OCI-LY1 (cell line): ENCODE data around the gene IMMP2L.

Experiments used
- H2AFZ ChIP-seq: fragments of 200-600 bp; sonication (generic), shearing (Covaris generic); 2 replicates; pipeline ENCODE4 v1.6.0; 2014; ENCODE audit warnings: antibody characterized with exemption, mild to moderate bottlenecking, low read length
- H3F3A ChIP-seq: fragments of 200-600 bp; sonication (generic), shearing (Covaris generic); 2 replicates; pipeline ENCODE4 v1.6.0; 2014; ENCODE audit warnings: mild to moderate bottlenecking, antibody characterized with exemption, low read length, moderate library complexity; ENCODE audit not compliant: insufficient read depth
- H3K27ac ChIP-seq: fragments of 200-600 bp; sonication (generic); 2 replicates; pipeline ENCODE4 v1.5.1; 2014; ENCODE audit warnings: low read length, mixed run types, mild to moderate bottlenecking, low read depth; ENCODE audit not compliant: poor library complexity, severe bottlenecking
- H3K27me3 ChIP-seq: fragments of 200-600 bp; sonication (generic); 2 replicates; pipeline ENCODE4 v1.6.0; 2014; ENCODE audit warnings: antibody characterized with exemption, mild to moderate bottlenecking, low read length, moderate library complexity; ENCODE audit not compliant: insufficient read depth
- H3K36me3 ChIP-seq: fragments of 200-600 bp; sonication (generic); 2 replicates; pipeline ENCODE4 v1.6.1; 2014; ENCODE audit warnings: mild to moderate bottlenecking, antibody characterized with exemption, low read length, moderate library complexity, mixed read lengths; ENCODE audit not compliant: insufficient read depth
- H3K4me1 ChIP-seq: fragments of 200-600 bp; sonication (generic); 2 replicates; pipeline ENCODE4 v1.5.1; 2014; ENCODE audit warnings: mild to moderate bottlenecking, low read length, moderate library complexity; ENCODE audit not compliant: insufficient read depth, severe bottlenecking
- H3K4me2 ChIP-seq: fragments of 200-600 bp; sonication (generic), shearing (Covaris generic); 2 replicates; pipeline ENCODE4 v1.6.1; 2014; ENCODE audit warnings: low read length
- H3K4me3 ChIP-seq: fragments of 200-600 bp; sonication (generic); 2 replicates; pipeline ENCODE4 v1.5.1; 2014; ENCODE audit warnings: low read length, low read depth, mild to moderate bottlenecking, mixed read lengths; ENCODE audit not compliant: poor library complexity, severe bottlenecking
- H3K79me2 ChIP-seq: fragments of 200-600 bp; shearing (Covaris generic); 2 replicates; pipeline ENCODE4 v1.6.1; 2016; ENCODE audit warnings: mixed run types, low read length, mixed read lengths; ENCODE audit not compliant: insufficient read depth
- H3K9ac ChIP-seq: fragments of 200-600 bp; sonication (generic), shearing (Covaris generic); 2 replicates; pipeline ENCODE4 v1.6.1; 2014; ENCODE audit warnings: mild to moderate bottlenecking, low read length, mixed read lengths
- H3K9me2 ChIP-seq: fragments of 200-600 bp; sonication (generic), shearing (Covaris generic); 2 replicates; pipeline ENCODE4 v1.6.1; 2014; ENCODE audit warnings: low read depth, mild to moderate bottlenecking, low read length, mixed read lengths
- H3K9me3 ChIP-seq: fragments of 200-600 bp; shearing (Covaris generic); 2 replicates; pipeline ENCODE4 v1.6.1; 2014; ENCODE audit warnings: low read length, mixed read lengths
- H4K20me1 ChIP-seq: fragments of 200-600 bp; sonication (generic), shearing (Covaris generic); 2 replicates; pipeline ENCODE4 v1.6.0; 2016; ENCODE audit warnings: mild to moderate bottlenecking, low read length; ENCODE audit not compliant: insufficient read depth
- CTCF ChIP-seq: fragments of 200-600 bp; sonication (generic), shearing (Covaris generic); IDR thresholded peaks from 2 replicates; pipeline ENCODE4 v1.5.1; 2017; ENCODE audit warnings: mild to moderate bottlenecking, antibody characterized with exemption, low read length, moderate library complexity, mixed read lengths
- EZH2 ChIP-seq: fragments of 200-600 bp; sonication (generic), shearing (Covaris generic); IDR thresholded peaks from 2 replicates; pipeline ENCODE4 v1.8.0; 2017; ENCODE audit warnings: borderline replicate concordance, mixed run types, mild to moderate bottlenecking, antibody characterized with exemption, low read length, moderate library complexity, mixed read lengths

IMMP2L gene

GRCh38 chr7:110856704-110857103 is 705.6 kb downstream of the IMMP2L start:
- no peak overlapping the region for H3K9ac ChIP-seq
- no peak overlapping the region for H3K4me3 ChIP-seq
- H4K20me1 ChIP-seq, result no peaks in the 10 kb centered on the region
- no peaks in the 10 kb centered on the region for H3K79me2 ChIP-seq
- H2AFZ ChIP-seq, result no peak overlapping the region
- no peaks in the 10 kb centered on the region for H3K9me3 ChIP-seq
- H3K27me3 ChIP-seq, result no peaks in the 10 kb centered on the region
- no peaks in the 10 kb centered on the region for H3K36me3 ChIP-seq
- H3K4me2 ChIP-seq, result no peak overlapping the region
- H3K9me2 ChIP-seq, result no peaks in the 10 kb centered on the region
- H3K27ac ChIP-seq, result no peak overlapping the region
- no peaks in the 10 kb centered on the region for H3F3A ChIP-seq
- no peak for TF ChIP-seq EZH2
- no peak for TF ChIP-seq CTCF
- no peaks in the 10 kb centered on the region for H3K4me1 ChIP-seq

DNA sequence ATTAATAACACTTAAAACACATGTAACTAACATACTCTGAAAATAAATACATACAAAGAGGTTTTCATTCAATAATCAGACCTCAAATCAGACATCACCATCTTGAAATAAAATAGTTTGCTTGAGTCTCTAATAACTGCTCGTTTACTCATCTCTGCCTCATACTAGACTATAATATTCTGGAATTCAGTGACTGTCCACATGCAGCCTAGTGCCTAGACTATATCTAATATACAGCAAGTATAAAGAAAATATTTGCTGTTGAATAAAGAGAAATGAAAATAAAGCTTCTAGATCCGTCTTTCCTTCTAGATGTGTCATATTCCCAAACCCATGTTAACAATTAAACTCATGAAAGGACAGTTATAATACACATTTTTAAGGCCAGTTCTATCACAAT is 707.6 kb downstream of the IMMP2L start:
- Histone ChIP-seq H3F3A (no peaks in the 10 kb centered on the region), H2AFZ (no peak overlapping the region), H3K79me2 (no peaks in the 10 kb centered on the region), H3K4me2 (no peak overlapping the region), H3K9ac (no peak overlapping the region), H3K27ac (no peak overlapping the region), H3K4me1 (no peaks in the 10 kb centered on the region), H3K9me2 (no peaks in the 10 kb centered on the region), H3K9me3 (peaks cover 3% of the 10 kb centered on the region; the same call in 1 of the 2 replicates), H3K27me3 (no peaks in the 10 kb centered on the region), H3K36me3 (no peaks in the 10 kb centered on the region), H4K20me1 (no peaks in the 10 kb centered on the region), H3K4me3 (no peak overlapping the region)
- TF ChIP-seq CTCF (no peak), EZH2 (no peak)

- no peak overlapping the region for H3K27ac ChIP-seq
- H3K79me2 ChIP-seq, result no peaks in the 10 kb centered on the region
These were observed 708.1 kb downstream of the IMMP2L start for GRCh38 chr7:110854166-110854565.

More at GRCh38 chr7:110854166-110854565, 708.1 kb downstream of the IMMP2L start:
- peaks cover 3% of the 10 kb centered on the region; the same call in 1 of the 2 replicates for H3K9me3 ChIP-seq
- H3K27me3 ChIP-seq, result no peaks in the 10 kb centered on the region
- no peak overlapping the region for H3K9ac ChIP-seq
- H3K4me1 ChIP-seq, result no peaks in the 10 kb centered on the region
- no peak overlapping the region for H2AFZ ChIP-seq
- H3K4me3 ChIP-seq, result no peak overlapping the region
- H3F3A ChIP-seq, result no peaks in the 10 kb centered on the region
- H3K36me3 ChIP-seq, result no peaks in the 10 kb centered on the region
- H4K20me1 ChIP-seq, result no peaks in the 10 kb centered on the region
- no peak overlapping the region for H3K4me2 ChIP-seq
- no peak for TF ChIP-seq CTCF
- no peak for TF ChIP-seq EZH2
- H3K9me2 ChIP-seq, result no peaks in the 10 kb centered on the region
